Mesendoderm (in vitro differentiated cells): ENCODE data around the gene FRMD4A.
"Not testable (repeated sequence)": the region's sequence is repeated elsewhere in the genome, so short reads cannot be mapped to it uniquely, and the experiment has no call there.

Source experiments
- DNase-seq: peaks from one replicate; pipeline ENCODE4 v3.0.0; 2013
- H2AK5ac ChIP-seq: 2 replicates; pipeline ENCODE4 v1.6.1; 2013; ENCODE audit warnings: low read length, inconsistent platforms
- H2BK120ac ChIP-seq: 2 replicates; pipeline ENCODE4 v1.6.1; 2013; ENCODE audit warnings: low read depth, mild to moderate bottlenecking, low read length, moderate library complexity, mixed read lengths
- H2BK15ac ChIP-seq: replicated peaks from 2 replicates; pipeline ENCODE4 v1.6.1; 2013; ENCODE audit warnings: low read depth, mild to moderate bottlenecking, moderate library complexity
- H2BK5ac ChIP-seq: 2 replicates; pipeline ENCODE4 v1.6.1; 2013; ENCODE audit warnings: low read length, inconsistent platforms
- H3K18ac ChIP-seq: 2 replicates; pipeline ENCODE4 v1.6.1; 2013; ENCODE audit warnings: mild to moderate bottlenecking, low read length, mixed read lengths
- H3K23ac ChIP-seq: one replicate; pipeline ENCODE4 v1.6.1; 2013; ENCODE audit warnings: low read length
- H3K27ac ChIP-seq: 2 replicates; pipeline ENCODE4 v1.5.1; 2013; ENCODE audit warnings: low read depth, mild to moderate bottlenecking, inconsistent platforms, low read length, moderate library complexity
- H3K27me3 ChIP-seq: 2 replicates; pipeline ENCODE4 v1.6.1; 2013; ENCODE audit warnings: low read length, control low read depth, mild to moderate bottlenecking, inconsistent platforms; ENCODE audit not compliant: insufficient read depth, poor library complexity
- H3K36me3 ChIP-seq: 2 replicates; pipeline ENCODE4 v1.6.1; 2013; ENCODE audit warnings: low read length, inconsistent platforms; ENCODE audit not compliant: control insufficient read depth, insufficient read depth
- H3K4ac ChIP-seq: one replicate; pipeline ENCODE4 v1.6.1; 2013; ENCODE audit warnings: low read depth, mild to moderate bottlenecking, low read length, moderate library complexity
- H3K4me1 ChIP-seq: 2 replicates; pipeline ENCODE4 v1.6.1; 2013; ENCODE audit warnings: low read depth, low read length, inconsistent platforms; ENCODE audit not compliant: control insufficient read depth
- H3K4me2 ChIP-seq: 2 replicates; pipeline ENCODE4 v1.6.1; 2013; ENCODE audit warnings: low read length
- H3K4me3 ChIP-seq: 2 replicates; pipeline ENCODE4 v1.5.1; 2013; ENCODE audit warnings: mild to moderate bottlenecking, low read length
- H3K56ac ChIP-seq: one replicate; pipeline ENCODE4 v1.6.1; 2013; ENCODE audit warnings: low read length
- H3K79me1 ChIP-seq: 2 replicates; pipeline ENCODE4 v1.6.1; 2013; ENCODE audit warnings: low read length, inconsistent platforms
- H3K79me2 ChIP-seq: 2 replicates; pipeline ENCODE4 v1.6.1; 2013; ENCODE audit warnings: mild to moderate bottlenecking, low read length; ENCODE audit not compliant: control insufficient read depth, insufficient read depth
- H3K9ac ChIP-seq: 2 replicates; pipeline ENCODE4 v1.6.1; 2013; ENCODE audit warnings: low read length, inconsistent platforms
- H4K5ac ChIP-seq: one replicate; pipeline ENCODE4 v1.6.1; 2013; ENCODE audit warnings: low read length
- H4K8ac ChIP-seq: one replicate; pipeline ENCODE4 v1.6.1; 2013; ENCODE audit warnings: low read depth, mild to moderate bottlenecking, control low read depth, low read length, moderate library complexity
- WGBS: extraction: QIAGEN DNeasy Blood & Tissue Kit; methylation state at CpG from one replicate; pipeline ENCODE4 v1.1.7; 2013; ENCODE audit warnings: low lambda C conversion rate, missing lambda C conversion rate; ENCODE audit not compliant: insufficient coverage; ENCODE audit errors: extremely low coverage; 5-methylcytosine and 5-hydroxymethylcytosine counted together

The FRMD4A gene

GRCh38 chr10:14233566-14233965 is 97.2 kb downstream of the FRMD4A start:
- Histone ChIP-seq H2BK15ac (no peak overlapping the region), H3K56ac (no peak overlapping the region), H3K36me3 (no peaks in the 10 kb centered on the region), H3K4me2 (no peak overlapping the region), H3K79me1 (no peaks in the 10 kb centered on the region), H3K4me1 (no peaks in the 10 kb centered on the region), H4K5ac (no peak overlapping the region), H3K23ac (no peak overlapping the region), H3K27ac (no peak overlapping the region), H3K18ac (no peak overlapping the region), H3K4me3 (no peak overlapping the region), H2AK5ac (no peak overlapping the region), H2BK5ac (no peak overlapping the region), H4K8ac (no peak overlapping the region), H3K79me2 (no peaks in the 10 kb centered on the region), H3K27me3 (no peaks in the 10 kb centered on the region), H3K4ac (no peak overlapping the region), H2BK120ac (no peak overlapping the region), H3K9ac (no peak overlapping the region)
- no peak for DNase-seq
- WGBS, result no CpG with 5 or more reads among the region's 4 CpGs

GRCh38 chr10:14228798-14229197 is 101.9 kb downstream of the FRMD4A start:
- not testable (repeated sequence) for H3K36me3 ChIP-seq, H3K4me2 ChIP-seq, H2BK120ac ChIP-seq, H3K79me2 ChIP-seq, H2BK15ac ChIP-seq, H3K4me1 ChIP-seq, DNase-seq, H3K27me3 ChIP-seq, H3K79me1 ChIP-seq, H3K18ac ChIP-seq, H2AK5ac ChIP-seq, H3K4me3 ChIP-seq, H3K4ac ChIP-seq, H3K56ac ChIP-seq, H3K23ac ChIP-seq, H3K27ac ChIP-seq, H3K9ac ChIP-seq, H2BK5ac ChIP-seq, H4K5ac ChIP-seq, H4K8ac ChIP-seq
- WGBS, result no CpG with 5 or more reads among the region's 3 CpGs

DNA sequence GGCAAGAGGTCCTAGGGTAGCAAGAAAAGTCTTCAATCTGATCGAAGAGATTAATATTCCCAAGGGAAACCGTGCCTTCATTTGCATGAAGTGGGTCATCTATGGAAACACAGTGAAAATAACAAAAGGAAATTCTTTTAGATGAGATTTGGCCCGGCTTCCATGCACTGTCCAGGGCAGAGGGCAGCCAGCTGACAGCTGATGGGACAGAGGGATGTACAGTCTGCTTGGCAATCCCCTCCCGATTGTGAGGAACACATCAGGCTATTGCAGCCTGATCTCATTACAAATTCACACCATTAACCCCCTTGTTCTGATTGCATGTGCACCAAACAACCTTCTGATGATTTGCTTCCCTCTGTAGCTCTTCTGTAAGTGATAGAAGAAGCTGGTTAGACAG is 105.3 kb downstream of the FRMD4A start:
- no peak overlapping the region for H3K18ac ChIP-seq
- H2AK5ac ChIP-seq, result no peak overlapping the region
- no peak overlapping the region for H3K4me3 ChIP-seq
- no peak for DNase-seq
- H3K27ac ChIP-seq, result no peak overlapping the region
- H4K5ac ChIP-seq, result no peak overlapping the region
- no peak overlapping the region for H4K8ac ChIP-seq
- no peak overlapping the region for H2BK15ac ChIP-seq
- H3K79me2 ChIP-seq, result no peaks in the 10 kb centered on the region
- no peaks in the 10 kb centered on the region for H3K4me1 ChIP-seq
- H3K23ac ChIP-seq, result no peak overlapping the region
- H2BK5ac ChIP-seq, result no peak overlapping the region
- no peak overlapping the region for H3K9ac ChIP-seq
- no peak overlapping the region for H3K56ac ChIP-seq
- no peaks in the 10 kb centered on the region for H3K79me1 ChIP-seq
- no peak overlapping the region for H3K4me2 ChIP-seq
- no peak overlapping the region for H3K4ac ChIP-seq
- no peaks in the 10 kb centered on the region for H3K36me3 ChIP-seq
- no peaks in the 10 kb centered on the region for H3K27me3 ChIP-seq
- WGBS, result no CpG with 5 or more reads among the region's 4 CpGs
- no peak overlapping the region for H2BK120ac ChIP-seq

- Histone ChIP-seq H3K4me1 (no peaks in the 10 kb centered on the region), H3K4me2 (no peak overlapping the region), H2AK5ac (no peak overlapping the region), H3K18ac (no peak overlapping the region), H3K56ac (no peak overlapping the region), H3K4ac (no peak overlapping the region), H2BK5ac (no peak overlapping the region), H3K23ac (no peak overlapping the region), H3K27ac (no peak overlapping the region), H3K27me3 (no peaks in the 10 kb centered on the region), H2BK15ac (no peak overlapping the region), H4K8ac (no peak overlapping the region), H3K79me2 (no peaks in the 10 kb centered on the region), H2BK120ac (no peak overlapping the region), H3K4me3 (no peak overlapping the region), H3K9ac (no peak overlapping the region), H3K79me1 (no peaks in the 10 kb centered on the region), H3K36me3 (no peaks in the 10 kb centered on the region), H4K5ac (no peak overlapping the region)
- WGBS, result no CpG with 5 or more reads among the region's 7 CpGs
- no peak for DNase-seq
Measured at GRCh38 chr10:14220026-14220425, 110.7 kb downstream of the FRMD4A start.

- H3K56ac ChIP-seq, result no peak overlapping the region
- H3K4me3 ChIP-seq, result no peak overlapping the region
- no peak overlapping the region for H4K8ac ChIP-seq
- no peak overlapping the region for H3K18ac ChIP-seq
- H2BK120ac ChIP-seq, result no peak overlapping the region
- no peak overlapping the region for H2BK5ac ChIP-seq
- H3K4me1 ChIP-seq, result no peaks in the 10 kb centered on the region
- no peak overlapping the region for H3K4ac ChIP-seq
- no peak overlapping the region for H4K5ac ChIP-seq
- H2AK5ac ChIP-seq, result no peak overlapping the region
- DNase-seq, result no peak
- no peaks in the 10 kb centered on the region for H3K27me3 ChIP-seq
- no peak overlapping the region for H3K23ac ChIP-seq
- H3K4me2 ChIP-seq, result no peak overlapping the region
- H3K27ac ChIP-seq, result no peak overlapping the region
- no peak overlapping the region for H2BK15ac ChIP-seq
- H3K79me1 ChIP-seq, result no peaks in the 10 kb centered on the region
- no peaks in the 10 kb centered on the region for H3K79me2 ChIP-seq
- no peaks in the 10 kb centered on the region for H3K36me3 ChIP-seq
- H3K9ac ChIP-seq, result no peak overlapping the region
- WGBS, result no CpG with 5 or more reads among the region's 5 CpGs
Measured at GRCh38 chr10:14219411-14219810, 111.3 kb downstream of the FRMD4A start.

DNA sequence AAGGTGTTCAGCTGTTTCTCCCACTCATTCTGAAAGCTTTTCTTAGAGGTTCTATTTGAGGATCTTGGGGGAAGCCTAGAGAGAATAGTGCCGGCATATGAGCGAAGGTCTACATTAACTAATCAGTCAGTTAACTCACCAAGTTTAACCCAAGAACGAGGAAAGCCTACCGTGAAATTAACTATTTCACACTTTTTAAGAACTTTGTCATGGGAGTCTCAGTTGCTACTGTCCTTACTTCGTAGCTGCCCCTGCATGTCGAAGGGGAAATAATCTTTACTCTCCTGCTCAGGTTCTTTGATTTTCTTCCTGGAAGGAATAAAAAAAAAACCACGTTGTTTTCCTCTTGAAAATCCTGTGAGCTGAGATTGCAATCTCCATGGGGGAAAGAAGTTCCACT is 115.1 kb downstream of the FRMD4A start:
- H3K4ac ChIP-seq, result no peak overlapping the region
- no peak overlapping the region for H3K27ac ChIP-seq
- H3K27me3 ChIP-seq, result no peaks in the 10 kb centered on the region
- no peaks in the 10 kb centered on the region for H3K79me2 ChIP-seq
- H3K4me1 ChIP-seq, result no peaks in the 10 kb centered on the region
- no peak overlapping the region for H3K18ac ChIP-seq
- H2BK15ac ChIP-seq, result no peak overlapping the region
- DNase-seq, result no peak
- no peak overlapping the region for H4K8ac ChIP-seq
- no peak overlapping the region for H2AK5ac ChIP-seq
- H3K4me3 ChIP-seq, result no peak overlapping the region
- H3K56ac ChIP-seq, result no peak overlapping the region
- H2BK120ac ChIP-seq, result no peak overlapping the region
- H3K9ac ChIP-seq, result no peak overlapping the region
- no peak overlapping the region for H2BK5ac ChIP-seq
- WGBS, result no CpG with 5 or more reads among the region's 7 CpGs
- H3K4me2 ChIP-seq, result no peak overlapping the region
- H3K36me3 ChIP-seq, result no peaks in the 10 kb centered on the region
- no peak overlapping the region for H3K23ac ChIP-seq
- no peaks in the 10 kb centered on the region for H3K79me1 ChIP-seq
- H4K5ac ChIP-seq, result no peak overlapping the region
